Neutrophil (primary cell): ENCODE data around the gene HAND2.

ENCODE experiments used
- H3K27ac ChIP-seq: fragments of 200-600 bp; sonication (generic); 2 replicates; pipeline ENCODE4 v1.5.1; 2016; ENCODE audit warnings: mild to moderate bottlenecking, moderate library complexity
- H3K27me3 ChIP-seq: fragments of 200-600 bp; sonication (generic); 2 replicates; pipeline ENCODE4 v1.6.0; 2016; ENCODE audit warnings: mild to moderate bottlenecking
- H3K36me3 ChIP-seq: fragments of 200-600 bp; sonication (generic); 2 replicates; pipeline ENCODE4 v1.5.1; 2017
- H3K4me1 ChIP-seq, 2 experiments: fragments of 200-600 bp in 1 of 2; sonication (generic) in 1 of 2; 1 replicate in 1 of 2; 2 replicates in 1 of 2; pipeline versions ENCODE4 v1.5.1 to v1.6.1; 2013 to 2016; ENCODE audit warnings: low read depth in 1 of 2, low read length in 1 of 2, mild to moderate bottlenecking in 1 of 2, moderate library complexity in 1 of 2; ENCODE audit not compliant: control insufficient read depth in 1 of 2, insufficient read depth in 1 of 2
- H3K4me3 ChIP-seq, 2 experiments: fragments of 200-600 bp in 1 of 2; sonication (generic) in 1 of 2; 1 replicate in 1 of 2; 2 replicates in 1 of 2; pipeline ENCODE4 v1.5.1; 2013 to 2016; ENCODE audit warnings: low read depth in 1 of 2, low read length in 1 of 2, mild to moderate bottlenecking in 1 of 2, moderate library complexity in 1 of 2
- H3K9me3 ChIP-seq: fragments of 200-600 bp; sonication (generic); 2 replicates; pipeline ENCODE4 v1.5.1; 2016
- CTCF ChIP-seq: fragments of 200-600 bp; sonication (generic); IDR thresholded peaks from 2 replicates; pipeline ENCODE4 v1.5.1; 2016; ENCODE audit warnings: antibody characterized with exemption

HAND2 gene

DNA sequence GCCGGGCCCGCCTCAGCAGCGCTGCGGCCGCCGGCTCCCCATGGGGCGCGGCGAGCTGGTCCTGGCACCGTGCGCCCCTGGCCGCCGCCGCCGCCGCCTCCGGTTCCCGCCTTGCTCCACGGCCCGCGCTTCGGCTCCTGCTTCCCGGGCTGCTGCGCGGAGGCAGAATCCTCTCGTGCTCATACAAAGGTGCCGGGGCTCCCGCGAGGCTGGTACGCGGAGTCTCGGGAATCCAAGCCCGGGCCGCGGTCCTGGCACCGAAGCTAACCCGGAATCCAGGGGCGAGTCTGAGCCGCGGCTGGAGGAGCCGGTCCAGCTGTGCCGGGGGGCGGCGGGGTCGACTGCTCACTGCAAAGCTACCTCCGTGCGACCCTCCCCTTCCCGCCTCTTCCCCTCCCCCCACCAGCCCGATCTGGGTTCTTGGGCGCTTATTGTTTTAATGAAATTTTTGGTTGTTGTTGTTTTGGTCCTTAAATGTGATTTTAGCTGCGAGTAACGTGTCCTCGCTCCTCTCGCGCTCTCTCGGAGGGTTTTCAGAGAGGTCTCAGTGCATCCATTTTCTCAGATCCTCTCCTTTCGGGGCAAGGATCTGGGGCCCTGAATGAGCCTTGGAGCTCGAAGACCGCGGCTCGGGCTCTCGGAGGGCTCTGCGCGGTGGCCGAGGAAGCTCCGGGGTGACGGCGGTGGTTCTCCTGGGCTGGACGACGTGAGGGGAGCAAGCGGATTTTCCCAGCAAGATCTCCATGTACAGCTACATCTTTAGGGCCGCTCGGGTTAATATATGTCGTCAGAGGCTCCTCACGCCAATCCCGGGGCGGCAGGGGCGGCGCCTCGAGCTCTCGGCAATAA is at the start of gene HAND2:
TSS of gene HAND2 (minus strand) at position 753 of the 849 bp plus-strand sequence. CDS start 940 bp downstream, outside the sequence.
- no peak for TF ChIP-seq CTCF
- no peak within 1 kb of the TSS for H3K4me3 ChIP-seq
- H3K27me3 ChIP-seq = peaks cover 100% of the 10 kb centered on the region
- H3K36me3 ChIP-seq = no peaks in the 10 kb centered on the region
- H3K9me3 ChIP-seq = no peaks in the 10 kb centered on the region
- no peaks in the 10 kb centered on the region for H3K4me1 ChIP-seq
- H3K27ac ChIP-seq = no peak within 1 kb of the TSS

- H3K4me3 ChIP-seq = no peak overlapping the region
- H3K27ac ChIP-seq = no peak overlapping the region
- H3K9me3 ChIP-seq = no peaks in the 10 kb centered on the region
- peaks cover 46% of the 10 kb centered on the region for H3K27me3 ChIP-seq
- no peaks in the 10 kb centered on the region for H3K36me3 ChIP-seq
- TF ChIP-seq CTCF = no peak
- H3K4me1 ChIP-seq = no peaks in the 10 kb centered on the region
Measured at GRCh38 chr4:173578956-173579355, 48.9 kb upstream of the HAND2 start.

DNA sequence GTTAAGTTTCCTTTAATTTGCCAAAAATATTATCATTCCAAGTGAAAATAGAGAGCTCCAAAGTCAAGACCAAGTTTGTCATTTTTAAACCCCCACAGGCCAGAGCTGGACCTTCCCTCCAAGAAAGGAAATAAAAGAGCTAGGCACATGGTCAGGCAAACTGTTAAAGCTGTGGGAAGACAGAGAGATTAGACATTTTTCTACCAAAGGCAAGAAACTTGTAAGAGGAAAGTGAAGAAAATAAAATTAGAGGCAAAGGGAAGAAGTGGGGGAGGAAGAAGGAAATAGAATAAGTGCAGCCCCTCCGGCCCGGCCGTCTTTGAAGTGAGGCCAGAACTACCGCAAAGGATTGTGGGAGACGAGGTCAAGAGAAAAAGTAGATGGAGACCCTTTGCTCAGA is 47.9 kb upstream of the HAND2 start:
- Histone ChIP-seq H3K4me3 (no peak overlapping the region), H3K9me3 (no peaks in the 10 kb centered on the region), H3K27ac (no peak overlapping the region), H3K27me3 (peaks cover 55% of the 10 kb centered on the region), H3K4me1 (no peaks in the 10 kb centered on the region), H3K36me3 (no peaks in the 10 kb centered on the region)
- no peak for TF ChIP-seq CTCF

GRCh38 chr4:173575482-173576152 is 45.6 kb upstream of the HAND2 start:
- Histone ChIP-seq H3K27me3 (peaks cover 73% of the 10 kb centered on the region), H3K27ac (no peak overlapping the region), H3K36me3 (no peaks in the 10 kb centered on the region), H3K4me1 (no peaks in the 10 kb centered on the region), H3K9me3 (no peaks in the 10 kb centered on the region), H3K4me3 (no peak overlapping the region)
- TF ChIP-seq CTCF = no peak

DNA sequence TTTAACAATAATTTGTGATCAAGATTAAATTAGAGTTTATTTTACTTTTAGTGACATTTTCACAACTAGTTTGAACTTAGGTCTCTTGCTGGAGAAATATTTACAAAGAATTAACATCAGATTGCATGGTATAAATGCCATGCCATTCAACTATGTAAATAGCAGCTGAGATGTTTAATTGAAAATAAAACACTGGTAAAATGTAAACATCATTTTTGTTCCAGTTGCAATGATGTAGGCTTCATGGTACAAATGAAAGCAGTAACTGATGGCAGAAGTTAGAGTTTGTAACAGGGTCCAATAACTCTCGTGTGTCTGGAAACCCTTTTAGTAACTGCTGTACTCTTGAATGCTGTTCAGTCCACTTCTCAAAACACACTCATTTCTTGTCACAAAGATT is 43.7 kb upstream of the HAND2 start:
- Histone ChIP-seq H3K4me3 (no peak overlapping the region), H3K9me3 (no peaks in the 10 kb centered on the region), H3K4me1 (no peaks in the 10 kb centered on the region), H3K27me3 (peaks cover 78% of the 10 kb centered on the region), H3K27ac (no peak overlapping the region), H3K36me3 (no peaks in the 10 kb centered on the region)
- no peak for TF ChIP-seq CTCF
